H1 (cell line): ENCODE results near the gene TPM1.

ENCODE experiments used
- CHD2 ChIP-seq: IDR thresholded peaks from 2 replicates; pipeline ENCODE4 v1.6.1; 2012; ENCODE audit warnings: low read length, improper control_type of control experiment
- CTCF ChIP-seq, 3 experiments: IDR thresholded peaks; 1 replicate in 2 of 3; 2 replicates in 1 of 3; pipeline versions ENCODE4 v1.5.1 to v1.6.1; 2011; ENCODE audit warnings: low read length in 3 of 3, mild to moderate bottlenecking in 3 of 3, inconsistent platforms in 2 of 3, low read depth in 1 of 3, moderate library complexity in 1 of 3; ENCODE audit not compliant: insufficient read depth in 1 of 3; ENCODE audit errors: control extremely low read depth in 1 of 3
- EZH2 ChIP-seq: fragments of 200-600 bp; sonication (generic); IDR thresholded peaks from 2 replicates; pipeline ENCODE4 v1.7.1; 2012; ENCODE audit warnings: low read depth, mild to moderate bottlenecking, moderate library complexity, low read length, inconsistent platforms; ENCODE audit not compliant: severe bottlenecking
- JUND ChIP-seq: IDR thresholded peaks from 2 replicates; pipeline ENCODE4 v1.6.1; 2011; ENCODE audit warnings: mild to moderate bottlenecking, improper control_type of control experiment, low read length
- KDM1A ChIP-seq: fragments of 200-600, 300-600 bp; sonication (generic); IDR thresholded peaks from 2 replicates; pipeline ENCODE4 v1.7.1; 2016; ENCODE audit warnings: mild to moderate bottlenecking, low read length, borderline replicate concordance
- POLR2AphosphoS5 ChIP-seq: IDR thresholded peaks from 2 replicates; pipeline ENCODE4 v1.6.1; 2011; ENCODE audit warnings: low read depth, low read length
- RAD21 ChIP-seq, 2 experiments: IDR thresholded peaks in 1 of 2; conservative IDR thresholded peaks in 1 of 2; 2 replicates each; pipeline ENCODE4 v1.6.1; 2011; ENCODE audit warnings: low read depth in 2 of 2, low read length in 2 of 2, improper control_type of control experiment in 1 of 2, inconsistent platforms in 1 of 2, mild to moderate bottlenecking in 1 of 2, moderate library complexity in 1 of 2
- RFX5 ChIP-seq: IDR thresholded peaks from 2 replicates; pipeline ENCODE4 v1.6.1; 2011; ENCODE audit warnings: low read depth, low read length, improper control_type of control experiment, borderline replicate concordance
- RNF2 ChIP-seq: fragments of 200-900, 300-1000 bp; sonication (generic); IDR thresholded peaks from 2 replicates; pipeline ENCODE4 v1.7.1; 2016; ENCODE audit warnings: borderline replicate concordance, low read depth, mild to moderate bottlenecking, antibody characterized with exemption, low read length; ENCODE audit not compliant: poor library complexity, severe bottlenecking; ENCODE audit errors: missing control alignments
- SIN3A ChIP-seq, 2 experiments: IDR thresholded peaks in 1 of 2; conservative IDR thresholded peaks in 1 of 2; 2 replicates each; pipeline ENCODE4 v1.6.1; 2011 to 2012; ENCODE audit warnings: low read length in 2 of 2, improper control_type of control experiment in 1 of 2, low read depth in 1 of 2, mild to moderate bottlenecking in 1 of 2
- SIX5 ChIP-seq: IDR thresholded peaks from 2 replicates; pipeline ENCODE4 v1.6.1; 2011; ENCODE audit warnings: mild to moderate bottlenecking, low read depth, low read length
- TAF1 ChIP-seq: IDR thresholded peaks from 2 replicates; pipeline ENCODE4 v1.6.1; 2011; ENCODE audit warnings: mild to moderate bottlenecking, low read depth, low read length
- USF2 ChIP-seq: IDR thresholded peaks from 2 replicates; pipeline ENCODE4 v1.6.1; 2011; ENCODE audit warnings: low read length, improper control_type of control experiment
- ZNF274 ChIP-seq: IDR thresholded peaks from 2 replicates; pipeline ENCODE4 v1.7.0; 2012; ENCODE audit warnings: low read length, borderline replicate concordance; ENCODE audit errors: extremely low read depth

DNA sequence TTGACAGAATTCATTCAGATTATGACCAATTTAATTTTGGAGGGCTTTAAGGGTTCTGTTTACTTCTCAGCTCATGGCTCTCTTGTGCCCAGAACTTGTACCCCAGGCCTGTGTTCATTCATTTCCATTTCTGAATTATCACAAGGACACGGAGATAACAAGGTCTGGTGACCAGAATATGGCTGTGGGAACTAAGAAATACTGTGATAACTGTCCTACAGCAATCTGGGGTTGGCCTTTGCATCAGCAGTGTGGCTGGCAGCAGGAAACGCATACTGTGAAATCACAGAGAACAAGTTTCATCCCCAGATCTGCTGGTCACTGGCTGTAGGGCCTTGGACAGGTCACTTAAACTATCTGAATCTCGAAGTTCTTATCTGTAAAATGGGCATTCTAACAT is 41.8 kb upstream of the TPM1 start:
- no peak for TF ChIP-seq RAD21 (IDR thresholded peaks at IDR 0.05 in 1 of 2, conservative IDR thresholded peaks at IDR 0.05 in 1 of 2; ENCODE audit: low read depth in 2 of 2, low read length in 2 of 2)
- TF ChIP-seq CTCF (IDR thresholded peaks at IDR 0.05; ENCODE audit: control extremely low read depth in 1 of 3, insufficient read depth in 1 of 3, low read depth in 1 of 3, low read length in 3 of 3), result no peak
- no peak for TF ChIP-seq KDM1A
- no peak for TF ChIP-seq SIN3A (conservative IDR thresholded peaks at IDR 0.05 in 1 of 2, IDR thresholded peaks at IDR 0.05 in 1 of 2; ENCODE audit: low read depth in 1 of 2, low read length in 2 of 2)
- no peak for TF ChIP-seq CHD2
- no peak for TF ChIP-seq RNF2
- TF ChIP-seq ZNF274, result no peak
- no peak for TF ChIP-seq USF2
- no peak for TF ChIP-seq POLR2AphosphoS5
- TF ChIP-seq TAF1, result no peak
- TF ChIP-seq EZH2, result no peak
- TF ChIP-seq JUND, result no peak
- no peak for TF ChIP-seq RFX5
- TF ChIP-seq SIX5, result no peak
